Epithelial cell of alveolus of lung (primary cell): ENCODE measurements around the gene JAK3. TPM values are rescaled to one million over a fixed set of nuclear protein-coding genes. Genes with fewer than 3 reads are reported as not detected.

Source experiments
- total RNA-seq: library from RNA; depleted of rRNA; stranded (reverse); fragments of >200 nt; gene quantifications from 2 replicates; pipeline ENCODE4 v1.2.1, GENCODE V29; 2015

JAK3 gene
- total RNA-seq, result 4.5 and 9.9 TPM in 2 replicates

GRCh38 chr19:17847538-17848366, at the start of gene JAK3:
Gene JAK3, minus strand, starts transcription at chr19:17847982. Its CDS starts 3,565 bp downstream, at chr19:17844417.

GRCh38 chr19:17871878-17872250, 24.1 kb upstream of the JAK3 start, which contains the start of gene SLC5A5:
Gene SLC5A5, plus strand, starts transcription at chr19:17871945. Its CDS starts 375 bp downstream, at chr19:17872320.

DNA sequence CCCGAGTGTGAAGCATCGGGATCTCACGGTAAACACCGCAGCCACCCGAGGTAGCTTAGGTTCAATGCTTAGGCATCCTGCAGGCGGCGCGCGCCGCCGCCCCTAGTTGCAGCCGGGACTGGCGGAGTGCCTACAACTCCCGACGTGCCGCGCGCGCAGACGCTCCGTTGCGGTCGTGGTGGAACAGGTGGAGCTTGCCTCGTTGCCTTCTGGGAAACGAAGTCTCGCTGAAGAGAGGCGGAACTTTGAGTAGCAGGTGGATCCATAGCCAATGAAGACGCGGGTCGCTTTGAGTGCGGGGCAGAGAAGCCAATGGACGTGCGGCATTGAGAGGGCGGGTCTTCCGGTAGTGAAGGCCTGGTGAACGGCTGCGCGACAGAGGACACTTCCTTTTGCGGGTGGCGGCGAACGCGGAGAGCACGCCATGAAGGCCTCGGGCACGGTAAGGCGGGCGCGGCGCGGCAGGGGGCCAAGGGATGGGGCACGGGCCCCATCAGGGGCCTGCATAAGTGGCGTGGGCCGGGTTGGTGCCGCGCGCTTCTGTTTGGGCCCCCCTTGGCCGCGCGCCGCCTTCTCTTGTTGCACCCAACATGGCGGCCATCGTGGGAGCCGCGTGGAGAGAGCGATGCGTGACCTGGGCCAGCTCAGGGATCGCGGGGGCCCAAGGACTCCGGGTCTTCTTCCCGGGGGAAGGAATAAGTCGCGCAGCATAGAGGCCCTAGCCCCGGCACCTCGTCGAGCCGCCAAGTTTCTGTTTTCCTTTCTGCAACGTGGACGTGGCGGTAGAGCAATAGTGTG, 11.9 kb upstream of the JAK3 start, which contains the start of gene RPL18A:
TSS of gene RPL18A (plus strand) at position 378 of the 798 bp plus-strand sequence. CDS start at position 425, 47 bp downstream.

DNA sequence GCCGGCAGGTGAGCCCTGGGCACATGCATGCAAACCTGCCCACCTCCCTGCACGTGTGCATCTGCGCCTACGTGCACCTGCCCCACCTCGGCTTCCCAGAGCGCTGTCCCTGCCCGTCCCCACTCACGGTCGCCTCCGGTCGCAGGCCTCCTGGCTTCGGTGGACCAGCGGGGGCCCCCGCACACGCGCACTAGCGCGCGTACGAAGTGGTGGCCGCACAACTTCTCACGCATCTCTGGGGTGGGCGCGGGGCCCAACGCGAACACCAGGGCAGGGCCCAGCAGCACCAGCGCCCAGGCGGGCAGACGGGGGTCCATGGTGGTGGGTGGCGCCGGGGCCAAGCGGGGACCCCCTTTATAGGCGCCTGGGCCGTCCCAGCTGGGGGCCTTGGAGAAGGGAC, 26.6 kb downstream of the JAK3 start, which contains the start of gene INSL3:
TSS of gene INSL3 (minus strand) at position 330 of the 400 bp plus-strand sequence. CDS start at position 317, 13 bp downstream.

GRCh38 chr19:17794731-17795494, 52.9 kb downstream of the JAK3 start, which contains the start of gene B3GNT3:
Gene B3GNT3, plus strand, starts transcription at chr19:17795138. Its CDS starts 12,670 bp downstream, at chr19:17807808.

Other genes with a start within 250 kb of the JAK3 start
- 0.08 and 2.5 TPM in 2 replicates for gene UNC13A, start 159.6 kb downstream of the JAK3 start, total RNA-seq
- 39.2 and 48.3 TPM in 2 replicates for gene MAP1S, start 128.5 kb downstream of the JAK3 start, total RNA-seq
- 3.0 and 4.3 TPM in 2 replicates for gene FCHO1, start 96.5 kb downstream of the JAK3 start, total RNA-seq
- gene B3GNT3, start 52.8 kb downstream of the JAK3 start, total RNA-seq, result 0.91 TPM in 1 of 2 replicates, not detected in the other
- gene INSL3, start 26.5 kb downstream of the JAK3 start, total RNA-seq, result not detected in 2 replicates
- 1,641 and 2,790 TPM in 2 replicates for gene RPL18A, start 11.9 kb upstream of the JAK3 start, total RNA-seq
- not detected in 2 replicates for gene SLC5A5, start 24.0 kb upstream of the JAK3 start, total RNA-seq
- gene CCDC124, start 85.0 kb upstream of the JAK3 start, total RNA-seq, result 89.5 and 98.8 TPM in 2 replicates
- 0.13 and 1.8 TPM in 2 replicates for gene KCNN1, start 119.1 kb upstream of the JAK3 start, total RNA-seq
- 12.9 and 16.9 TPM in 2 replicates for gene ARRDC2, start 160.2 kb upstream of the JAK3 start, total RNA-seq
- not detected in 2 replicates for gene IL12RB1, start 239.0 kb upstream of the JAK3 start, total RNA-seq
- gene MAST3, start 249.8 kb upstream of the JAK3 start, total RNA-seq, result 3.5 and 5.9 TPM in 2 replicates